Measurements from ENCODE around the gene CTNND1. TPM values are rescaled to one million over a fixed set of nuclear protein-coding genes. Genes with fewer than 3 reads are reported as not detected.

The CTNND1 gene
- total and polyA plus RNA-seq, 9 of the 15 experiments (the other 6 are each of a cell fraction or from before 2014, with no cell fraction given), result 11.1 to 74.0 (median 43.3) TPM

DNA sequence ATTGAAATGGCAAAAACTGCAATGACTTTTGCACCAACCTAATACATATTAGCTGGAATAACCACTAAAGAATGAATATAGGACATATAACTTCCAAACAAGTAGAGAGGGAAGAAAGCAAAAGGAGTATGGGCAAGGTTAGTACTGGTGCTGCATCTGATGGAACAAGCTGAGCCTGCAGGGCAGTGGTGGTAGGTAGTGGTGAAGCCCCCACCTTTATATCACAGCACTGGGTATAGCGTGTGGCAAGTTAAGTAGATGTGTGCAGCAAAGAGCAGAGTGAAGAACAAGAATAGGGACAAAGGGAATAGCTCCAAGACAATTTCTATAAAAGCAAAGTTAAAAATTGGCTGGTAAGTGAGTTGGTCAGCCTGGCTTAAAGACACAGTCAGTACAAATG lies 62.3 kb downstream of the CTNND1 start (continued):
- TF ChIP-seq, protein P1, sequence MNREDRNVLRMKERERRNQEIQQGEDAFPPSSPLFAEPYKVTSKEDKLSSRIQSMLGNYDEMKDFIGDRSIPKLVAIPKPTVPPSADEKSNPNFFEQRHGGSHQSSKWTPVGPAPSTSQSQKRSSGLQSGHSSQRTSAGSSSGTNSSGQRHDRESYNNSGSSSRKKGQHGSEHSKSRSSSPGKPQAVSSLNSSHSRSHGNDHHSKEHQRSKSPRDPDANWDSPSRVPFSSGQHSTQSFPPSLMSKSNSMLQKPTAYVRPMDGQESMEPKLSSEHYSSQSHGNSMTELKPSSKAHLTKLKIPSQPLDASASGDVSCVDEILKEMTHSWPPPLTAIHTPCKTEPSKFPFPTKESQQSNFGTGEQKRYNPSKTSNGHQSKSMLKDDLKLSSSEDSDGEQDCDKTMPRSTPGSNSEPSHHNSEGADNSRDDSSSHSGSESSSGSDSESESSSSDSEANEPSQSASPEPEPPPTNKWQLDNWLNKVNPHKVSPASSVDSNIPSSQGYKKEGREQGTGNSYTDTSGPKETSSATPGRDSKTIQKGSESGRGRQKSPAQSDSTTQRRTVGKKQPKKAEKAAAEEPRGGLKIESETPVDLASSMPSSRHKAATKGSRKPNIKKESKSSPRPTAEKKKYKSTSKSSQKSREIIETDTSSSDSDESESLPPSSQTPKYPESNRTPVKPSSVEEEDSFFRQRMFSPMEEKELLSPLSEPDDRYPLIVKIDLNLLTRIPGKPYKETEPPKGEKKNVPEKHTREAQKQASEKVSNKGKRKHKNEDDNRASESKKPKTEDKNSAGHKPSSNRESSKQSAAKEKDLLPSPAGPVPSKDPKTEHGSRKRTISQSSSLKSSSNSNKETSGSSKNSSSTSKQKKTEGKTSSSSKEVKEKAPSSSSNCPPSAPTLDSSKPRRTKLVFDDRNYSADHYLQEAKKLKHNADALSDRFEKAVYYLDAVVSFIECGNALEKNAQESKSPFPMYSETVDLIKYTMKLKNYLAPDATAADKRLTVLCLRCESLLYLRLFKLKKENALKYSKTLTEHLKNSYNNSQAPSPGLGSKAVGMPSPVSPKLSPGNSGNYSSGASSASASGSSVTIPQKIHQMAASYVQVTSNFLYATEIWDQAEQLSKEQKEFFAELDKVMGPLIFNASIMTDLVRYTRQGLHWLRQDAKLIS (CRISPR knock-in tag; IDR thresholded peaks at IDR 0.05), result no peak
- TF ChIP-seq HSF4 (CRISPR knock-in tag; IDR thresholded peaks at IDR 0.05; ENCODE audit: borderline replicate concordance) (no peak), RBM25 (IDR thresholded peaks at IDR 0.05; ENCODE audit: low read depth, low read length, severe bottlenecking) (no peak), U2AF1 (optimal IDR thresholded peaks at IDR 0.05; ENCODE audit: low read depth, low read length) (no peak), ZNF41 (CRISPR knock-in tag; conservative IDR thresholded peaks at IDR 0.05) (no peak), ZNF12 (CRISPR knock-in tag; IDR thresholded peaks at IDR 0.05) (no peak)
- TF ChIP-seq, protein P2, sequence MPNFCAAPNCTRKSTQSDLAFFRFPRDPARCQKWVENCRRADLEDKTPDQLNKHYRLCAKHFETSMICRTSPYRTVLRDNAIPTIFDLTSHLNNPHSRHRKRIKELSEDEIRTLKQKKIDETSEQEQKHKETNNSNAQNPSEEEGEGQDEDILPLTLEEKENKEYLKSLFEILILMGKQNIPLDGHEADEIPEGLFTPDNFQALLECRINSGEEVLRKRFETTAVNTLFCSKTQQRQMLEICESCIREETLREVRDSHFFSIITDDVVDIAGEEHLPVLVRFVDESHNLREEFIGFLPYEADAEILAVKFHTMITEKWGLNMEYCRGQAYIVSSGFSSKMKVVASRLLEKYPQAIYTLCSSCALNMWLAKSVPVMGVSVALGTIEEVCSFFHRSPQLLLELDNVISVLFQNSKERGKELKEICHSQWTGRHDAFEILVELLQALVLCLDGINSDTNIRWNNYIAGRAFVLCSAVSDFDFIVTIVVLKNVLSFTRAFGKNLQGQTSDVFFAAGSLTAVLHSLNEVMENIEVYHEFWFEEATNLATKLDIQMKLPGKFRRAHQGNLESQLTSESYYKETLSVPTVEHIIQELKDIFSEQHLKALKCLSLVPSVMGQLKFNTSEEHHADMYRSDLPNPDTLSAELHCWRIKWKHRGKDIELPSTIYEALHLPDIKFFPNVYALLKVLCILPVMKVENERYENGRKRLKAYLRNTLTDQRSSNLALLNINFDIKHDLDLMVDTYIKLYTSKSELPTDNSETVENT (CRISPR knock-in tag; IDR thresholded peaks at IDR 0.05), result no peak

Measured in K562 (cell line).